ENCODE measurements around the gene KIF26B. TPM values are rescaled to one million over a fixed set of nuclear protein-coding genes. Genes with fewer than 3 reads are reported as not detected.

KIF26B gene
- total RNA-seq, 1 experiment from 2014 or later: 1.6 TPM

DNA sequence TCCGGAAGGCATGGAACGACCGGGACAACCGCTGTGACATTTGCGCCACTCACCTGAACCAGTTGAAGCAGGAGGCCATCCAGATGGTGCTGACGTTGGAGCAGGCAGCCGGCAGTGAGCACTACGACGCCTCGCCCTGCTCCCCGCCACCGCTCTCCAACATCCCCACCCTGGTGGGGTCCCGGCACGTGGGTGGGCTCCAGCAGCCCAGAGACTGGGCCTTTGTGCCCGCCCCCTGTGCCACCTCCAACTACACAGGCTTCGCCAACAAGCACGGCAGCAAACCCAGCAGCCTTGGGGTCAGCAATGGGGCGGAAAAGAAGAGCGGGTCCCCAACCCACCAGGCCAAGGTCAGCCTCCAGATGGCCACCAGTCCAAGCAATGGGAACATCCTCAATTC lies 212.1 kb downstream of the KIF26B start:
- DNase-seq (ENCODE audit: unreplicated experiment): no peak
- POLR2A ChIA-PET: no interaction called here
- H3K27me3 Mint-ChIP-seq (ENCODE audit: insufficient read depth, unreplicated experiment): peaks cover 2% of the 10 kb centered on the region

DNA sequence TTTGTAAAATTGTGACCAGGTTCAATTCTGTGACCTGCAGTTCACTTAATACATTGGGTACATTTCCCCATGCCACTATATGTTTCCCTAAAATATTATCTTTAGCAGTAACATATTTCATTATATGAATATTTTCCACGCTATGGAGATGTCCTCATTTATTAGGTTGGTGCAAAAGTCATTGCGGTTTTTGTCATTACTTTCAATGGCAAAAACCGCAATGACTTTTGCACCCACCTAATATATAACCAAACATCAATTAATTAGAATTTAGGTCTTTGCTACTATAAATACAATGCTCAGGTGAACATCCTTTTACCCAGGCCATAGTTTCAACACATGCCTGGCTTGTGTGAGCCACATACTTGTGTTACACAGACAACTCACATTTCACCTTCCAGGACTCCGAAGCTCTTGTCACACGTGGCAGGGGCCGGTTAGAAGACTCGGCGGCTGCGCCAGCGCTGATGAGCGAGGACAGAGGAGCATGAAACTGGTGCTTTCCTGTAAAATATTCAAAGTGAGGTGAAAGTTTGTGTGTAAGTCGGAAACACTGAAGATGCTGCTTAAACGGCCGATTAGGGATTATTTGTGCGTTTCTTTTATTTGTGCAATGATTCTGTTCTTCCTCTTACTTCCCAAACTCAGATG lies 215.5 kb downstream of the KIF26B start:
- Mint-ChIP-seq H3K36me3 (ENCODE audit: insufficient read depth, unreplicated experiment) (no peaks in the 10 kb centered on the region), H3K4me1 (ENCODE audit: insufficient read depth, unreplicated experiment) (no peaks in the 10 kb centered on the region), H3K4me3 (ENCODE audit: unreplicated experiment) (no peak overlapping the region), H3K9me3 (ENCODE audit: unreplicated experiment) (peaks cover 6% of the 10 kb centered on the region), H3K27ac (ENCODE audit: low read depth, unreplicated experiment) (no peak overlapping the region), H3K27me3 (ENCODE audit: insufficient read depth, unreplicated experiment) (peaks cover 16% of the 10 kb centered on the region)
- TF ChIP-seq, protein P1, sequence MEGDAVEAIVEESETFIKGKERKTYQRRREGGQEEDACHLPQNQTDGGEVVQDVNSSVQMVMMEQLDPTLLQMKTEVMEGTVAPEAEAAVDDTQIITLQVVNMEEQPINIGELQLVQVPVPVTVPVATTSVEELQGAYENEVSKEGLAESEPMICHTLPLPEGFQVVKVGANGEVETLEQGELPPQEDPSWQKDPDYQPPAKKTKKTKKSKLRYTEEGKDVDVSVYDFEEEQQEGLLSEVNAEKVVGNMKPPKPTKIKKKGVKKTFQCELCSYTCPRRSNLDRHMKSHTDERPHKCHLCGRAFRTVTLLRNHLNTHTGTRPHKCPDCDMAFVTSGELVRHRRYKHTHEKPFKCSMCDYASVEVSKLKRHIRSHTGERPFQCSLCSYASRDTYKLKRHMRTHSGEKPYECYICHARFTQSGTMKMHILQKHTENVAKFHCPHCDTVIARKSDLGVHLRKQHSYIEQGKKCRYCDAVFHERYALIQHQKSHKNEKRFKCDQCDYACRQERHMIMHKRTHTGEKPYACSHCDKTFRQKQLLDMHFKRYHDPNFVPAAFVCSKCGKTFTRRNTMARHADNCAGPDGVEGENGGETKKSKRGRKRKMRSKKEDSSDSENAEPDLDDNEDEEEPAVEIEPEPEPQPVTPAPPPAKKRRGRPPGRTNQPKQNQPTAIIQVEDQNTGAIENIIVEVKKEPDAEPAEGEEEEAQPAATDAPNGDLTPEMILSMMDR (IDR thresholded peaks at IDR 0.05; ENCODE audit: unreplicated experiment): no peak
- CTCF ChIA-PET: interaction anchor here (0.6 kb wide), 1 partner anchor 156 kb away, joined by 3 read pairs; no protein-coding TSS in a partner anchor
- no peak for DNase-seq (ENCODE audit: unreplicated experiment)
- POLR2A ChIA-PET: no interaction called here
- no TSS peak for BruUV-seq (replicated peaks)
- intact Hi-C loops (cut with micrococcal nuclease): no loop called here

More for the DNA sequence above, 212.1 kb downstream of the KIF26B start:
- TF ChIP-seq, protein P1 (IDR thresholded peaks at IDR 0.05; ENCODE audit: unreplicated experiment): no peak
- H3K4me3 Mint-ChIP-seq (ENCODE audit: unreplicated experiment): no peak overlapping the region
- CTCF ChIA-PET: no interaction called here
- no peak overlapping the region for H3K27ac Mint-ChIP-seq (ENCODE audit: low read depth, unreplicated experiment)
- H3K36me3 Mint-ChIP-seq (ENCODE audit: insufficient read depth, unreplicated experiment): no peaks in the 10 kb centered on the region
- no peaks in the 10 kb centered on the region for H3K4me1 Mint-ChIP-seq (ENCODE audit: insufficient read depth, unreplicated experiment)
- no TSS peak for BruUV-seq (replicated peaks)
- no peaks in the 10 kb centered on the region for H3K9me3 Mint-ChIP-seq (ENCODE audit: unreplicated experiment)
- intact Hi-C loops (cut with micrococcal nuclease): no loop called here

DNA sequence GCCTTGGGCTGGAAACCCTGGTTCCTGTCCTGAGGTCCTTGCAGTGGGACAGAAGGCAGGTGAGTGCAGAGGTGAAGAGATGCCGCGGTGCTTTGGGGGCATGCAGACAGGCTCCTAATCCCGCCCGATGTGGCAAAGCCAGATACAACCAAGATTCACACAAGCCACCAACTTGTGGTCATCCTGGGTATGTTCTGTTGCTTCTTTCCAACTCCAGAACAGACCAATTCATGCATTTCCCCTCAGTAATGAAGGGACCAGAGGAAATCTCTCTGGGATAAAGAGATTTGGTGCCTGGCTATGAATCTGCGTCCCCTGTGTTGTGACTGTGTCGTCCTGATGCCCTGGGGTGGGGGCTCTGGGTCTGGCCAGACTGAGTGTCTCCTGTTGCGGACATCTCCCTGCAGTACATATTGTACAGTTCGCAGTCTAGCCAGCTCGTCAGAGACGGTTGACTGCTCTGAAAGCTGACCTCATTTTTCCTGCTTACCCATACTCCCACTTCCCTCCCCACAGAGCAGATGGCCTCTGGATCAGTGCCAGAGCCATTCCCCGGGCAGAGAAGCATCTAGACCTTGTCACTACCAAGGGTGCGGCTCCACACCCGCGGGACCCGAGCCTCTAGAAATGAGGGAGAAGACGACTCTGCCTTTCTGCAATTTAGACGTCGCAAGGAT lies 216.3 kb downstream of the KIF26B start:
- no TSS peak for BruUV-seq (replicated peaks)
- ChIA-PET CTCF (no interaction called here), POLR2A (no interaction called here)
- no peaks in the 10 kb centered on the region for H3K4me1 Mint-ChIP-seq (ENCODE audit: insufficient read depth, unreplicated experiment)
- peaks cover 6% of the 10 kb centered on the region for H3K9me3 Mint-ChIP-seq (ENCODE audit: unreplicated experiment)
- H3K27ac Mint-ChIP-seq (ENCODE audit: low read depth, unreplicated experiment): no peak overlapping the region
- no peaks in the 10 kb centered on the region for H3K36me3 Mint-ChIP-seq (ENCODE audit: insufficient read depth, unreplicated experiment)
- peaks cover 16% of the 10 kb centered on the region for H3K27me3 Mint-ChIP-seq (ENCODE audit: insufficient read depth, unreplicated experiment)
- DNase-seq (ENCODE audit: unreplicated experiment): no peak
- TF ChIP-seq, protein P1 (IDR thresholded peaks at IDR 0.05; ENCODE audit: unreplicated experiment): no peak
- intact Hi-C loops (cut with micrococcal nuclease): no loop called here
- H3K4me3 Mint-ChIP-seq (ENCODE audit: unreplicated experiment): no peak overlapping the region

DNA sequence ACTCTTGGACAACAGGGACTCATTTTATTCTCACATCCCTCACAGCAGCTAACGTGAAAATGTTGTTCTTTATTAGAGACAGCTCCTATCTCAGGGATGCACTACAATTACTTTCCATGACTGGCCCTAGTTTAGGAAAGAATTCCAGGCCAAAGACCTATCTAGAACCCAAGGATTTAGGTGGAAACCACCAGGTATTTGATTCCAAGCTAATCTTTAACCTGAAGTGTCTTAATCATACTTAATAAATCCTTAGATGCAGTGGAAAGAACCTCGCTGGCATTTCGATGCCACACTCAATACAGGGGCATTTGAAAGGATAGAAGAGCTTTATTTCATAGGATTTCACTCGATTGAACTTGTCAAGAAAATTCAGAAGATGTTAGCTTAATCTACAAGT lies 218.3 kb downstream of the KIF26B start:
- TF ChIP-seq, protein P1 (IDR thresholded peaks at IDR 0.05; ENCODE audit: unreplicated experiment): no peak
- ChIA-PET CTCF (interaction anchor here (0.6 to 0.9 kb wide), 3 partner anchors 13 to 704 kb away, joined by 3 to 5 read pairs (median 3); no protein-coding TSS in a partner anchor), POLR2A (no interaction called here)
- intact Hi-C loops (cut with micrococcal nuclease): no loop called here
- Mint-ChIP-seq H3K4me1 (ENCODE audit: insufficient read depth, unreplicated experiment) (no peaks in the 10 kb centered on the region), H3K27ac (ENCODE audit: low read depth, unreplicated experiment) (no peak overlapping the region), H3K36me3 (ENCODE audit: insufficient read depth, unreplicated experiment) (no peaks in the 10 kb centered on the region), H3K9me3 (ENCODE audit: unreplicated experiment) (peaks cover 6% of the 10 kb centered on the region), H3K27me3 (ENCODE audit: insufficient read depth, unreplicated experiment) (peaks cover 25% of the 10 kb centered on the region), H3K4me3 (ENCODE audit: unreplicated experiment) (no peak overlapping the region)
- no TSS peak for BruUV-seq (replicated peaks)
- DNase-seq (ENCODE audit: unreplicated experiment): no peak
